NCI-H2196 (cell line): ENCODE data around the gene KCTD1.

ENCODE experiments used
- DNase-seq: peaks from one replicate; lab custom pipeline; 2025; ENCODE audit not compliant: unreplicated experiment; lab: John Stamatoyannopoulos, UW

Gene KCTD1

DNA sequence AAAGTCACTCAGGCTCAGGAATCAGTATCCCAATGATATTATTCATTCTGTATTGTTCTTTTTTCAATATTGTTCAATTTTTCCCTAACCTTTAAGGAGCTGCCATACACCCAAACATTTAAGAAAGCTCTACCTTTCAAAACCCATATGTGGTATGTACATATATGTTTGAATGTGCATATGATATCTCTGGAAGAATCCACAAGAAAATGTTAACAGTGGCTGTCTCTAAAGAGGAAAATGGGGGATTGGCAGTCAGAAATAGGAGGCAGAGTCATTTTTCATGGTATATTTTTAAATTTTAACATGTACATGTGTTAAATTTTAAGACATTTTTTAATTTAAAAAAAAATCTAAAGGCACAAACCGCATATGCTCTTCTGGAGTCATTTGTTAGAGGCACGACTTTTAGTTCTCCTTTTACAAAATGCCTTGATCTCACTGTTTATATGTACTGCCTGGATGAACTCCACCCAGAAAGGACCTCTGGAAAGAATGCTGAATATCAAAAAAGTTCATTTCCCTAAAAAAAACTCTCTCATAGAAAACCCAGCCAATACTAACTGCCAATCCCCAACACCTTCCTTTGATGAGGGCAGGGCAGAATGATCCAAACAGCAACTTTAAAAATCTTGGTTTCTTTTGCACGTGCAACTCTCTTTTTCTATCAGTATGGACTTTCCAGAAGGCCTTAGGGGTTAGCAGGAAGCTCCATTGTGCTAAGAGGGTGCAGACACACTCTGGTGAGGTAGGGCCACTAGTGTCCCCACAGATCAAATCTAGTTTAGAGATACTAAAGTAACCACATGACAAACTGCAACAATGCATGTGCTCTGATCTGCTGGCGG is 23.6 kb downstream of the KCTD1 start:
- DNase-seq: no peak

- no peak for DNase-seq
These were observed 24.4 kb downstream of the KCTD1 start for GRCh38 chr18:26524002-26524401.

DNA sequence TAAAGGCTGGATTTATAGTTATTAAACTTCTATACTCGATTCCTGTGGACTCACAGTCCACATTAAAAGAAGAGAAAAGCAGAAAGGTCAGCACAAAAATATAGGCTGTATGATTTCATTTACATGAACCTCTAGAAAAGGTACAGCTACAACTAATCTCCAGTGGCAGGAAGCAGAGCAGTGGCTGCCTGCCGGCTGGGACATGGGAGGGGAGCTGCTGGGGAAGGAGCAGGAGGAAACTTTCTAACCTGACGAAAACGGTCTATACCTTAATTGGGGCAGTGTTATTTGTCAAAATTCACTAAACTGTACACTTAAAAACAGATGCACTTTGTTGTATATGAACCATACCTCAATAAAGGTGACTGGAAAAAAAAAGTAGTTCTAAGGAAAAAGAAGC is 26.7 kb downstream of the KCTD1 start:
- DNase-seq: no peak

DNA sequence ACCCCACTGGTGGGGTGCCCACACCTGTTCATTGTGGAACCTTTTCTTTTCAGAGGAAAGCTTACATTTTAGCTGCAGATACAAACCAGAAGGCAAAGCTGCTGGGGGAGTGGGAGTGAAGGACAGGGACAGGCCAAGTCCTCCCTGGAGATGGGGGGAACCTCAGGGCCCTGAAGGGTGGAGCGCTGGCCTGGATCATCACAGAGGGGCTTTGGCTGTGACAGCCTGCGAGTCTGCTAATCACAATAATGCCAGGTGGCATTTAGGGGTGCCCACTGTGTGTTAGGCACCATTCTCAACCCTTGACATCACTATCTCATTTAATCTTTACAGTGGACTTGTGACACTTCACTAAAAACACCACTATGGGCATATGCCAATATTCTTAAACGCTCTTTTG is 27.4 kb downstream of the KCTD1 start:
- no peak for DNase-seq

GRCh38 chr18:26519114-26519513 is 29.2 kb downstream of the KCTD1 start:
- DNase-seq: no peak

GRCh38 chr18:26516964-26517363 is 31.4 kb downstream of the KCTD1 start:
- DNase-seq: no peak

- no peak for DNase-seq
These were observed 32.5 kb downstream of the KCTD1 start for GRCh38 chr18:26515643-26516487.

- DNase-seq: peak; percentile 87
These were observed 36.8 kb downstream of the KCTD1 start for GRCh38 chr18:26511339-26512071.

DNA sequence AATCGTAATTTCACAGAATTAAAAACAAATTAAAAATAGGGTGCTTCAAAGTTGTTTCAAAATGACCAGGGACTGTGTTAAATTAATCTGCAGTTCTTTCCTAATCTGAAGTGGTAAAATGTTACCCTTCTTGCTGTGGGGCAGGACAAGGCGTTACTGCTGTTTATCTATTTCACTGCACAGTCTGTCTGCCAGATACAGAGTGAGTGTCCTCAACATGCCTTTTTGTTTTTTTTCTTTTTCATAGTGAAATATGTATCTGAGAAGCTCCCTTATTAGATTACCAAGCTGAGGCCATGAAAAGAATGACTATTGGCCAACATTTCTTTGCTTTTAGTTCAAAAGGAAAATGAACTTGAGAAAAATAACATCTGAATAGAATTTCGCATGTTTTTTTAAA is 38.0 kb downstream of the KCTD1 start:
- no peak for DNase-seq

- DNase-seq: no peak
These were observed 42.3 kb downstream of the KCTD1 start for GRCh38 chr18:26506012-26506411.

DNA sequence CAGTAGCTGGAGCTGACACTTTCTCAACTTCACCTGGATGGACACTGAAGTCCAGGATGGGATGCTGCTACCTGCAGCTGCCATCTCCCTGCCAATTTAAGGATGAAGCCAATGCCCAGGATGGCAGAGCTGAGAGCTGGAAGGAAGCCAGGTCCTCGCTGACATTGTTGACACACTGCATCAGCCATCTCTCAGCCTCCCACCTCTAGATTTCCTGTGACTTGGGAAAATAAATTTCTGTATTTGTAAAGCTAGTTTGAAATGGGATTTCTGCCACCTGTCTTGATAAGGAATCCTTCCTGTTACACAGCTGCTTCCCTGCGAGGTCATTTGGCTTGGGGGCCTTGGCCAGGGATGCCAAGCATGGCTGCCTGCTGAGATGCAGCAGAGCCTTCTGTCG is 43.5 kb downstream of the KCTD1 start:
- DNase-seq: peak; percentile 63

DNA sequence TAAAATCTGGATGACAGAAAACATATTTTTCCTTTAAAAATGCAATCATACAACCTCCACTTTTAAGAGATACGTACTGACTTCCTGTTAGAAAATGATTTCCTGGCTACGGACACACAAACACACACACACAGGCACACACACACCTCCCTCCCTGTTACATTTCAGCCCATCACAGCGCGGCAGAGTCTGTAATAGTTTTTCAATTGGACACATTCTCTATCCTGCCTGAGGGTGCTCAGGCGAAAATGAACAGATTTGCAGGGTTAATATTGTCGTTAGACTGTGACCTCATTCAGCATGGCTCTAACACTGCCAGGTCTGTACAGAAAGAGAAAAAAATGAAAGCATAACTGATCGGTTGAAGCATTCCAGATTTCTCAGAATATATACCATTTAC is 45.0 kb downstream of the KCTD1 start:
- DNase-seq: no peak

- DNase-seq: no peak
These were observed 45.5 kb downstream of the KCTD1 start for GRCh38 chr18:26502823-26503222.

- DNase-seq: no peak
These were observed 50.5 kb downstream of the KCTD1 start for GRCh38 chr18:26497866-26498265.

DNA sequence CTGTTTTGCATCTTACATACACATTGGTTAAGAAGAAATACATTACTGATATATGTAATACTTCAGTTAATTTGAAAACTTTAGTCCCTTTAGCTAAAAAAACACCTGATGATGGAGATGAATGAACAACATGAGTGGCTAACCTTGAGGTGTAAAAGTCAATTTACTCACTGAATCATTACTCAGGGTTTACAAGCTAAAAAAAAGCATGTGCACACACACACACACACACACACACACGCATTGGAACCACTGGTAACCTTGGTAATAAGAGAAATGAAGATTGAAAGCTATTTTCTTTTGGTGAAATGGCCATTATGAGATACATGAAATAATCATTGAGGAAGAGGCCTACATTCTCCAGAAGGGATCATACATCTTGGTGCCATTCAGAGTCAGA is 51.8 kb downstream of the KCTD1 start:
- DNase-seq: no peak

DNA sequence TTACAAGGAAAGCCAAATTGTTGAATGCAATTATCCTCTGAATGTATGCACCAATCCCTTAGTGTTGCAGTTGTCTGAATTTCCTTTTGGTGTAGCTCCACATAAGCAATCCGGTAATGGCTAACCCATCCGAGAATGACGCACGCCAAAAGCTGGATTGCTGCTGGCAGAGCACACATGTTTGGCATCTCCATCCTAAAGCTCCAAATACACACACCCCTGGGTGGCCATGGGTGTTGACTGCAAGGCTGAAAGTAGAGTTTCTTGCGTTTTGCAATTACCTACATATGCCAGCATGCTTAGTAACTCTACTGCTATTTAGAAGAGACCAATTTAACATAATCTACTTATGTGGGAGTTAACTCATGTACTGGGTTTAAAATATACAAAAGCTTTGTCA is 53.1 kb downstream of the KCTD1 start:
- no peak for DNase-seq

- no peak for DNase-seq
These were observed 55.3 kb downstream of the KCTD1 start for GRCh38 chr18:26493021-26493420.

DNA sequence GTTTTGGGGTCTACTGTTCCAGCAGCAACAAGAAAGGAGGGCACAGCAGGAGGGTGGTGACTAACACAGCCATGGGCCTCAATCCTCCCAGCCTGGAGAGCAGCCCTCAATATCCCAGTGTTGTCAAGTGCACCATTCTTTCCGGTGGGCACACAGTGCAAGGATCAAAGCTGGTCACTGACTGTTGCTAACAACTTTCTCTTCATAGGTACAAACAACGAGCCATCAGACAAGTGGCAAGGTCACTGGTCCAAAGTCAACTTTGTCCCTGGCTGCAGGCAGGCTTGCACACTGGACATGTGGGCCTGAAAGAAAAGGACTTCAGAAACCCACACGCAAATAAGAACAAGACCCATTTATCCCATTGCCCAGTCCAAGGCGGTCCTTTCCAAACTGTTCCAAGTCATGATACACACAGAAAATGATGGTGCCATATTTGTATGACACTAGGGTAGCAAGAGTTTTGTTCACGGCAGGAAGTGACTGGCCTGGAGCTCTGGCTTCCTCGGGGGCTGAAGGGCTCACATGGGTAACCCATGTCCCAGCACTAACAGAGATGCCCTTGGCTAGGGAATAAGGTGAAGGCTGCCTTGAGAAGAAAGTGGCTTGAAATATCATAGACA is 57.0 kb downstream of the KCTD1 start:
- no peak for DNase-seq

- no peak for DNase-seq
These were observed 58.5 kb downstream of the KCTD1 start for GRCh38 chr18:26489881-26490280.

GRCh38 chr18:26489191-26489590 is 59.2 kb downstream of the KCTD1 start:
- no peak for DNase-seq

GRCh38 chr18:26488417-26489009 is 59.8 kb downstream of the KCTD1 start:
- DNase-seq: peak; percentile 64
